ENCODE data around the gene WNK2. TPM values are rescaled to one million over a fixed set of nuclear protein-coding genes. Genes with fewer than 3 reads are reported as not detected.

WNK2 gene
- total and polyA plus RNA-seq, 2 donors (not counting 3 experiments of a cell fraction or from before 2014, with no cell fraction given) = not detected

DNA sequence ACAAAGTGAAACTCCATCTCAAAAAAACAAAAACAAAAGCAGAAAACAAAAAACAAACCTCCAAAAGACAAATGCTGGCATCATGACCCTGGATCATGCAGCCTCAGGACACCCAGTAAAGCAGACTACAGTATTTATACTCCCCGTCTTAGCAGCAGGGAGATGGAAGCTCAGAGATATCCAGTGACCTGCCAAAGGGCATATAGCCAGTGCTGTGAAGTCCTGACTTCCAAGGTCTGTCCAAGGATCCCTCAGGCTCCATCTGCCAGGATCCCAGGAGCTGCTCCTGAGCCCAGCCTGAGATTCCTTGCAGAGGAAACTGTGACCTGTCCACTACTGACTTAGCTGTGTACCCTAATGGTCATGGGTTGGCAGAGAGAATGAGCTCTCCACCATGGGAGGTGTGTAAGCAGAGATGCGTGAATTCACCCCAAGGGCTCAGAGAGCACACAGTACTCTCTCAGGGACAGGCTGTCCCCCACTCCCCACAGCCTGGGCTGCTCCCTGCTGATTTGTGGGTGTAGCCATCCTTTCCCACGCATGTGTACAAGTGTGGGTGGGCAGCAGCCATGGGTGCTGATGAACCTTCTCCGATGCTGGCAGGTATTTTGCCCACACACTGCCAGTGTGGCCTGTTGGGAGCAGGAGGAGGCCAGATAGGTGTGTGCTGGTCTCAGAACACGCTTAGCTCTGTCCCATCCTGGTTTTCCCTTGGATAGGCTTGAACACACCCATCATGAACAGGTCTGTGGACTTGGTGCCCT is 2.1 kb upstream of the WNK2 start:
- ChIA-PET POLR2A (no interaction called here), CTCF (interaction anchor here (0.6 to 1.4 kb wide), 3 partner anchors 20 to 73 kb away, joined by 3 read pairs; no protein-coding TSS in a partner anchor)
- intact Hi-C loops (cut with micrococcal nuclease) (no loop called here), dilution Hi-C loops (cut with MboI; ENCODE audit: extremely low pct_ligation_motif_present, low sequenced_read_pairs) (no loop called here)
- Histone ChIP-seq H3K9ac (replicated peaks; ENCODE audit: extremely low read depth, insufficient read depth, low read length) (no peak overlapping the region), H3K79me2 (ENCODE audit: control insufficient read depth, insufficient read depth, low read length) (no peaks in the 10 kb centered on the region), H3K27ac (ENCODE audit: insufficient read depth, low read depth, low read length) (no peak overlapping the region), H3K27me3 (ENCODE audit: control insufficient read depth in 2 of 2, insufficient read depth in 2 of 2, low read length in 2 of 2) (peaks cover 36 to 40% of the 10 kb centered on the region in 2 experiments), H3K36me3 (ENCODE audit: control insufficient read depth in 2 of 2, extremely low read depth in 1 of 2, insufficient read depth in 2 of 2, low read length in 2 of 2) (no peaks in the 10 kb centered on the region), H3K4me1 (ENCODE audit: control insufficient read depth, extremely low read depth, insufficient read depth, low read length) (no peaks in the 10 kb centered on the region), H4K20me1 (replicated peaks; ENCODE audit: control insufficient read depth, extremely low read depth, insufficient read depth, low read length) (no peaks in the 10 kb centered on the region), H3K9me3 (replicated peaks; ENCODE audit: control insufficient read depth, insufficient read depth, low read length) (no peaks in the 10 kb centered on the region), H3K9me1 (replicated peaks; ENCODE audit: control insufficient read depth, extremely low read depth, insufficient read depth, low read length) (no peaks in the 10 kb centered on the region), H2AFZ (ENCODE audit: low read depth, low read length) (no peak overlapping the region), H3K4me2 (ENCODE audit: insufficient read depth, low read length) (no peak overlapping the region), H3K4me3 (replicated peaks in 1 of 3; ENCODE audit: insufficient read depth in 1 of 3, low read depth in 1 of 3, low read length in 3 of 3) (no peak overlapping the region)
- BruUV-seq (replicated peaks) = no TSS peak
- DNase-seq (ENCODE audit: low read depth, low spot score) = no peak
- TF ChIP-seq FOS (IDR thresholded peaks at IDR 0.05; ENCODE audit: borderline replicate concordance, insufficient read depth, low read length) = no peak
- TF ChIP-seq EZH2 (IDR thresholded peaks at IDR 0.05; ENCODE audit: borderline replicate concordance, low read depth, low read length, severe bottlenecking) = no peak
- no peak for FAIRE-seq

DNA sequence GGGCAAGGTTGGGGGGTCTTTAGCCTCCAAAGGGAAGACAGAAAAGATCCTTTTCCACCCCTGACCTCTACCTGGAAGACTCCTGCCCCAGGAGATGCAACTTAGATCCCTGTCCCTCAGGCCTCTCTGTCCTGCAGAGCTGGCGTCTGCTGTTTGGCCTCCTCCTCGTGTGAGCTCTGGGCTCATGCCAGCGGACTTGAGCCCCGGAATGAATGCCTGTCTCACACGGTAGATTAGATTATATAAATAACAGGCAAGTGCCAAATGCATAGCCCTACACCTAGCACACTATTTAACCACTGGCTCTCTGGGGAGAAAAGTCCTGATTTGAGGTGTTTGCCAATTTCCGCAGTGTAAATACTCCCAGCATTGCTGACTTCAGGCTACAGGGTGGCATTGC is 1.4 kb upstream of the WNK2 start:
- CTCF ChIA-PET = no interaction called here
- no TSS peak for BruUV-seq (replicated peaks)
- intact Hi-C loops (cut with micrococcal nuclease) = no loop called here

More for the DNA sequence above, 1.4 kb upstream of the WNK2 start:
- no peaks in the 10 kb centered on the region for H3K36me3 ChIP-seq (ENCODE audit: control insufficient read depth in 2 of 2, extremely low read depth in 1 of 2, insufficient read depth in 2 of 2, low read length in 2 of 2)
- no peaks in the 10 kb centered on the region for H3K9me3 ChIP-seq (replicated peaks; ENCODE audit: control insufficient read depth, insufficient read depth, low read length)
- H4K20me1 ChIP-seq (replicated peaks; ENCODE audit: control insufficient read depth, extremely low read depth, insufficient read depth, low read length) = no peaks in the 10 kb centered on the region
- dilution Hi-C loops (cut with MboI; ENCODE audit: extremely low pct_ligation_motif_present, low sequenced_read_pairs) = no loop called here
- H3K9ac ChIP-seq (replicated peaks; ENCODE audit: extremely low read depth, insufficient read depth, low read length) = no peak overlapping the region
- POLR2A ChIA-PET = no interaction called here
- TF ChIP-seq, protein P1, sequence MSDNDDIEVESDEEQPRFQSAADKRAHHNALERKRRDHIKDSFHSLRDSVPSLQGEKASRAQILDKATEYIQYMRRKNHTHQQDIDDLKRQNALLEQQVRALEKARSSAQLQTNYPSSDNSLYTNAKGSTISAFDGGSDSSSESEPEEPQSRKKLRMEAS (IDR thresholded peaks at IDR 0.05; ENCODE audit: insufficient read depth, insufficient read length) = no peak
- TF ChIP-seq JUN (IDR thresholded peaks at IDR 0.05; ENCODE audit: borderline replicate concordance, insufficient read depth, insufficient read length, low read depth) = no peak
- no peak for TF ChIP-seq MYC (IDR thresholded peaks at IDR 0.05; ENCODE audit: low read depth, low read length)
- no peak for TF ChIP-seq FOS (IDR thresholded peaks at IDR 0.05; ENCODE audit: borderline replicate concordance, insufficient read depth, low read length)
- no peak for TF ChIP-seq GATA2 (IDR thresholded peaks at IDR 0.05; ENCODE audit: insufficient read depth, insufficient read length, low read depth, low read length)
- TF ChIP-seq POLR2AphosphoS5 (IDR thresholded peaks at IDR 0.05; ENCODE audit: insufficient read depth, low read depth, low read length) = no peak
- no peak for TF ChIP-seq POLR2A (IDR thresholded peaks at IDR 0.05; ENCODE audit: low read depth, low read length)
- no peak for TF ChIP-seq EZH2 (IDR thresholded peaks at IDR 0.05; ENCODE audit: borderline replicate concordance, low read depth, low read length, severe bottlenecking)
- no peak for TF ChIP-seq CTCF (IDR thresholded peaks at IDR 0.05; ENCODE audit: extremely low read depth in 1 of 2, insufficient read depth in 1 of 2, low read depth in 1 of 2, low read length in 2 of 2)
- H2AFZ ChIP-seq (ENCODE audit: low read depth, low read length) = no peak overlapping the region
- H3K79me2 ChIP-seq (ENCODE audit: control insufficient read depth, insufficient read depth, low read length) = no peaks in the 10 kb centered on the region
- H3K4me1 ChIP-seq (ENCODE audit: control insufficient read depth, extremely low read depth, insufficient read depth, low read length) = no peaks in the 10 kb centered on the region
- H3K4me3 ChIP-seq (replicated peaks in 1 of 3; ENCODE audit: insufficient read depth in 1 of 3, low read depth in 1 of 3, low read length in 3 of 3) = no peak overlapping the region
- H3K27ac ChIP-seq (ENCODE audit: insufficient read depth, low read depth, low read length) = no peak overlapping the region
- H3K9me1 ChIP-seq (replicated peaks; ENCODE audit: control insufficient read depth, extremely low read depth, insufficient read depth, low read length) = no peaks in the 10 kb centered on the region
- H3K4me2 ChIP-seq (ENCODE audit: insufficient read depth, low read length) = no peak overlapping the region
- DNase-seq (ENCODE audit: low read depth, low spot score) (no peak), FAIRE-seq (no peak)
- H3K27me3 ChIP-seq (ENCODE audit: control insufficient read depth in 2 of 2, insufficient read depth in 2 of 2, low read length in 2 of 2) = peaks cover 40 to 44% of the 10 kb centered on the region in 2 experiments

Data from endothelial cell of umbilical vein (primary cell).